ENCODE measurements around the gene SEPTIN6. TPM values are rescaled to one million over a fixed set of nuclear protein-coding genes. Genes with fewer than 3 reads are reported as not detected.
A peak's percentile ranks its signal among the peaks of the same experiment; 100 is the strongest.

SEPTIN6 gene
- total and polyA plus RNA-seq, 2 of the 4 experiments (the other 2 are of a cell fraction), result 16.2 to 19.0 TPM

DNA sequence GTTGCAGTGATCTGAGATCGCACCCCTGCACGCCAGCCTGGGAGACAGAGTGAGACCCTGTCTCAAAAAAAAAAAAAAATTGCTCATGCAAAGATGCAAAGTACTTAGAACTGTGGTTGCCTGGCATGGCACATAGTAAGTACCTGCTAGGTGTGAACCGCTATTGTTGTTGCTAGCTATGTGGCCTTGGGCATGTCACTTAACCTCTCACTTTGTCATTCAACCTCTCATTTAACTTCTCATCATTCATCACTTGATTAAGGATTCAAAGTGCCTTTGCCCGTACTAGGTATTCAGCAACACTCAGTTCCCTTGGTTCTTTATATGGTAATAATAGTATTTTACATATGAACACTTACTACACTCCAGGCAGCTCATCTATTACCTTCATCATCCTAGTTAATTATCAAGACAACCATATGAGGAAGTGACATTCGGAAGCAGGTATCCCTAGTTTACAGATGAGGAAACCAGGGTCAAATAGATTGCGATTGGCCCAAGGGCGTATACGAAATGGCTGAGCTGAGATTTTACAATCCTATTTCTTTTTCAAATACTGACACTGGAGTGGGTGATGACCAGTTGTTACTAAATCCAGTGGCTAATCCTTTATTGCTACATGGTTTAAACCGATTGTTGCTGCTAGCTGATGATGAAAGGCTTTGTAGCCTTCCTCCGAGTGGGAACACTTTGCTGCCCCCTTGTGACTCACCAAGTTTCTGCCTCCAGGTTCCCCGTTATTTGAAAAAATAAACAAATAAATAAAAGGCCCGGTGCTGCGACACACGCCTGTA is 36.6 kb upstream of the SEPTIN6 start:
- Histone ChIP-seq H3K56ac (ENCODE audit: extremely low read depth, insufficient read depth, low read length) (no peak overlapping the region), H3K4ac (ENCODE audit: low read depth, low read length) (no peak overlapping the region), H3K27me3 (ENCODE audit: control insufficient read depth, insufficient read depth, low read length) (no peaks in the 10 kb centered on the region; the same call in 1 of the 2 replicates), H3K9me3 (ENCODE audit: control insufficient read depth, insufficient read depth, low read length) (no peaks in the 10 kb centered on the region), H4K91ac (ENCODE audit: insufficient read depth, low read depth, low read length) (no peak overlapping the region), H3K79me1 (ENCODE audit: low read depth in 1 of 2, low read length in 2 of 2) (no peaks in the 10 kb centered on the region), H4K8ac (ENCODE audit: low read depth in 2 of 2, low read length in 2 of 2) (no peak overlapping the region), H3K9ac (ENCODE audit: low read depth, low read length) (no peak overlapping the region), H4K5ac (ENCODE audit: low read depth, low read length) (no peak overlapping the region), H2BK15ac (ENCODE audit: low read depth, low read length) (no peak overlapping the region), H2AFZ (replicated peaks; ENCODE audit: low read length, poor library complexity) (no peak overlapping the region), H3K4me1 (ENCODE audit: control insufficient read depth, insufficient read depth, low read length) (no peaks in the 10 kb centered on the region; the same call in 1 of the 2 replicates), H2AK5ac (ENCODE audit: low read depth, low read length) (no peak overlapping the region), H4K20me1 (ENCODE audit: insufficient read depth, low read length) (no peaks in the 10 kb centered on the region), H3K14ac (replicated peaks; ENCODE audit: low read depth, low read length) (no peak overlapping the region), H3K18ac (ENCODE audit: low read depth, low read length) (no peak overlapping the region), H3K36me3 (ENCODE audit: control insufficient read depth, insufficient read depth, low read length) (no peaks in the 10 kb centered on the region), H2BK20ac (ENCODE audit: low read depth, low read length) (no peak overlapping the region), H3K9me1 (ENCODE audit: insufficient read depth, low read length) (no peaks in the 10 kb centered on the region), H2AK9ac (replicated peaks; ENCODE audit: low read depth, low read length, poor library complexity) (no peak overlapping the region), H3K27ac (ENCODE audit: insufficient read depth, low read length) (no peak overlapping the region), H2BK5ac (ENCODE audit: low read depth, low read length, poor library complexity, severe bottlenecking) (no peak overlapping the region), H3K4me2 (ENCODE audit: low read depth, low read length) (no peak overlapping the region), H2BK120ac (ENCODE audit: low read depth, low read length) (no peak overlapping the region), H3K4me3 (ENCODE audit: insufficient read depth, low read depth, low read length) (no peak overlapping the region), H3K23ac (ENCODE audit: low read depth, low read length) (no peak overlapping the region)
- ChIA-PET POLR2A (ENCODE audit: unreplicated experiment) (no interaction called here), CTCF (interaction anchor here (0.6 to 1.7 kb wide), 5 partner anchors 11 to 611 kb away, joined by 3 to 5 read pairs (median 4); no protein-coding TSS in a partner anchor)
- ATAC-seq (ENCODE audit: low read depth) (peak; percentile 70), DNase-seq (peak; percentile 64)
- in situ Hi-C loops (cut with MboI; ENCODE audit: low sequenced_read_pairs) (loop anchor here (25.0 kb wide), 1 partner anchor 217 kb away; no protein-coding TSS in a partner anchor), intact Hi-C loops (cut with micrococcal nuclease) (loop anchor here (1.0 to 2.0 kb wide), 3 partner anchors 49 to 213 kb away; no protein-coding TSS in a partner anchor), dilution Hi-C loops (cut with HindIII; ENCODE audit: low sequenced_read_pairs, unreplicated experiment) (no loop called here)
- TF ChIP-seq RAD21 (IDR thresholded peaks at IDR 0.05; ENCODE audit: low read length) (peak; percentile 72), BHLHE40 (IDR thresholded peaks at IDR 0.05; ENCODE audit: low read depth, low read length) (no peak), CEBPB (IDR thresholded peaks at IDR 0.05; ENCODE audit: low read depth, low read length) (peak; percentile 74), NFE2L2 (IDR thresholded peaks at IDR 0.05; ENCODE audit: low read depth, low read length) (no peak), SMC3 (IDR thresholded peaks at IDR 0.05; ENCODE audit: low read depth, low read length) (peak; percentile 65), RFX5 (IDR thresholded peaks at IDR 0.05; ENCODE audit: low read depth, low read length) (no peak), RCOR1 (IDR thresholded peaks at IDR 0.05; ENCODE audit: insufficient replicate concordance, low read length) (no peak), POLR2A (IDR thresholded peaks at IDR 0.05; ENCODE audit: low read depth, low read length) (no peak)
- TF ChIP-seq, protein P1, sequence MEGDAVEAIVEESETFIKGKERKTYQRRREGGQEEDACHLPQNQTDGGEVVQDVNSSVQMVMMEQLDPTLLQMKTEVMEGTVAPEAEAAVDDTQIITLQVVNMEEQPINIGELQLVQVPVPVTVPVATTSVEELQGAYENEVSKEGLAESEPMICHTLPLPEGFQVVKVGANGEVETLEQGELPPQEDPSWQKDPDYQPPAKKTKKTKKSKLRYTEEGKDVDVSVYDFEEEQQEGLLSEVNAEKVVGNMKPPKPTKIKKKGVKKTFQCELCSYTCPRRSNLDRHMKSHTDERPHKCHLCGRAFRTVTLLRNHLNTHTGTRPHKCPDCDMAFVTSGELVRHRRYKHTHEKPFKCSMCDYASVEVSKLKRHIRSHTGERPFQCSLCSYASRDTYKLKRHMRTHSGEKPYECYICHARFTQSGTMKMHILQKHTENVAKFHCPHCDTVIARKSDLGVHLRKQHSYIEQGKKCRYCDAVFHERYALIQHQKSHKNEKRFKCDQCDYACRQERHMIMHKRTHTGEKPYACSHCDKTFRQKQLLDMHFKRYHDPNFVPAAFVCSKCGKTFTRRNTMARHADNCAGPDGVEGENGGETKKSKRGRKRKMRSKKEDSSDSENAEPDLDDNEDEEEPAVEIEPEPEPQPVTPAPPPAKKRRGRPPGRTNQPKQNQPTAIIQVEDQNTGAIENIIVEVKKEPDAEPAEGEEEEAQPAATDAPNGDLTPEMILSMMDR (conservative IDR thresholded peaks at IDR 0.05; ENCODE audit: low read depth, low read length), result peak; percentile 65
- TF ChIP-seq, protein P2, sequence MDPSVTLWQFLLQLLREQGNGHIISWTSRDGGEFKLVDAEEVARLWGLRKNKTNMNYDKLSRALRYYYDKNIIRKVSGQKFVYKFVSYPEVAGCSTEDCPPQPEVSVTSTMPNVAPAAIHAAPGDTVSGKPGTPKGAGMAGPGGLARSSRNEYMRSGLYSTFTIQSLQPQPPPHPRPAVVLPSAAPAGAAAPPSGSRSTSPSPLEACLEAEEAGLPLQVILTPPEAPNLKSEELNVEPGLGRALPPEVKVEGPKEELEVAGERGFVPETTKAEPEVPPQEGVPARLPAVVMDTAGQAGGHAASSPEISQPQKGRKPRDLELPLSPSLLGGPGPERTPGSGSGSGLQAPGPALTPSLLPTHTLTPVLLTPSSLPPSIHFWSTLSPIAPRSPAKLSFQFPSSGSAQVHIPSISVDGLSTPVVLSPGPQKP (IDR thresholded peaks at IDR 0.05; ENCODE audit: borderline replicate concordance, low read depth, low read length), result no peak
- TF ChIP-seq, protein P3, sequence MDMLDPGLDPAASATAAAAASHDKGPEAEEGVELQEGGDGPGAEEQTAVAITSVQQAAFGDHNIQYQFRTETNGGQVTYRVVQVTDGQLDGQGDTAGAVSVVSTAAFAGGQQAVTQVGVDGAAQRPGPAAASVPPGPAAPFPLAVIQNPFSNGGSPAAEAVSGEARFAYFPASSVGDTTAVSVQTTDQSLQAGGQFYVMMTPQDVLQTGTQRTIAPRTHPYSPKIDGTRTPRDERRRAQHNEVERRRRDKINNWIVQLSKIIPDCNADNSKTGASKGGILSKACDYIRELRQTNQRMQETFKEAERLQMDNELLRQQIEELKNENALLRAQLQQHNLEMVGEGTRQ (IDR thresholded peaks at IDR 0.05; ENCODE audit: low read depth, low read length), result no peak
- no CpG with 5 or more reads among the region's 14 CpGs for WGBS, 2 experiments (ENCODE audit: extremely low coverage in 2 of 2, insufficient read length in 1 of 2)
- no TSS peak for BruUV-seq (replicated peaks)

All from IMR-90 (cell line).